GM12801 (cell line): Measurements from ENCODE around the gene ALPK3.

ENCODE experiments used
- TF ChIP-seq, protein P1 (sequence below): IDR thresholded peaks from one replicate; pipeline ENCODE4 v1.5.1; 2011; ENCODE audit warnings: control low read depth; ENCODE audit not compliant: insufficient read length; ENCODE audit errors: extremely low read depth

Gene ALPK3

GRCh38 chr15:84913360-84913723, 96.2 kb downstream of the ALPK3 start:
- TF ChIP-seq, protein P1, sequence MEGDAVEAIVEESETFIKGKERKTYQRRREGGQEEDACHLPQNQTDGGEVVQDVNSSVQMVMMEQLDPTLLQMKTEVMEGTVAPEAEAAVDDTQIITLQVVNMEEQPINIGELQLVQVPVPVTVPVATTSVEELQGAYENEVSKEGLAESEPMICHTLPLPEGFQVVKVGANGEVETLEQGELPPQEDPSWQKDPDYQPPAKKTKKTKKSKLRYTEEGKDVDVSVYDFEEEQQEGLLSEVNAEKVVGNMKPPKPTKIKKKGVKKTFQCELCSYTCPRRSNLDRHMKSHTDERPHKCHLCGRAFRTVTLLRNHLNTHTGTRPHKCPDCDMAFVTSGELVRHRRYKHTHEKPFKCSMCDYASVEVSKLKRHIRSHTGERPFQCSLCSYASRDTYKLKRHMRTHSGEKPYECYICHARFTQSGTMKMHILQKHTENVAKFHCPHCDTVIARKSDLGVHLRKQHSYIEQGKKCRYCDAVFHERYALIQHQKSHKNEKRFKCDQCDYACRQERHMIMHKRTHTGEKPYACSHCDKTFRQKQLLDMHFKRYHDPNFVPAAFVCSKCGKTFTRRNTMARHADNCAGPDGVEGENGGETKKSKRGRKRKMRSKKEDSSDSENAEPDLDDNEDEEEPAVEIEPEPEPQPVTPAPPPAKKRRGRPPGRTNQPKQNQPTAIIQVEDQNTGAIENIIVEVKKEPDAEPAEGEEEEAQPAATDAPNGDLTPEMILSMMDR: no peak

GRCh38 chr15:84914351-84914750, 97.2 kb downstream of the ALPK3 start:
- TF ChIP-seq, protein P1: no peak

DNA sequence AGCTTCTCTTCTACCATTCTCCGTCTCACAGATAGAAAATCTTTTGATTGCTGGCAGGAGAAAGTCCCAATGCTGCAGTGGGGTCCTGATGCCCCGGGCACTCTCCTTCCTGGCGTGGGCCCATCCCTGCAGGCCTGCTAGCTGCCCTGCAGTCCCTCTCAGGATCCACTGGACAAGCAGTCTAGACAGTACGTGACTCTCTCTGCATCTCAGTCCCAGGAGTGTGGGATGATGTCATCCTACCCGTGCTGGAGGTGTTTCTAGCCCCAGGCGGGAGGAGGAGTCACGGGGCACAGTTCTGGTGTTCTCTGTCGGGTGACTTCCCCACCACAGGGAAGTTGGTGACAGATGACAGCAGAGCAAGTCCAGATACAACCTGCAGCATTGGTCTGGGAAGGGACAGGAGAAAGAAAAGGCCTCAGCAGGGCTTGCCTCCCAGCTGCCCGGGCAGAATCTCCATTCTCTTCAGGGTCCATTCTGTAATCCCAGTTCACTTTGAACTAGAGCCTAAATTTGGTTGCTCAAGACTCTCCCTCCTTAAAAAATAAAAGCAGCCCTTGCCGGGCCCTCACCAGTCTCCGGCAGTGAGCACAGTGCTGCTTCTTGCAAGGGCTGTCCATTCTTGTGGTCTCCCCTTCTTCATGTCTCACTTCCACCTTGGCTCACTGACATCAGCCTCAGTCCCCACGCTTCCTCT, 97.9 kb downstream of the ALPK3 start:
- TF ChIP-seq, protein P1: no peak

- TF ChIP-seq, protein P1: no peak
Measured at GRCh38 chr15:84915606-84915958, 98.4 kb downstream of the ALPK3 start.

DNA sequence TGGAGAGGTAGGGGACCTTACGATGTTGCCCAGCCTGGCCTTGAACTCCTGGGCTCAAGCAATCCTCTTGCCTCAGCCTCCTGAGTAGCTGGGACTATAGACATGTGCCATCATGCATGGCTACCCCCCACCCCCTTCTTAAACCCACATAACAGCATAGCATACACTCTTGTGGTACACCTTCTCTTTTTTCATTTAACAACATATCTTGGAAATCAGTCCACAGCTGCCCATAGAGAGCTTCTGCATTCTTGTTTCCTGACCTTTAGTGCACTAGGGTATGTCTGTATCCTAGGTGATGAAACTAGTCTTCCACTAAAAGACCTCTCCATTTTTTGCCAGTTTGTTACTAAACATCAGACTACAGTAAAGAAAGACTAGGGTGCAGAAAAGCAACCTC, 100.3 kb downstream of the ALPK3 start:
- TF ChIP-seq, protein P1: no peak

DNA sequence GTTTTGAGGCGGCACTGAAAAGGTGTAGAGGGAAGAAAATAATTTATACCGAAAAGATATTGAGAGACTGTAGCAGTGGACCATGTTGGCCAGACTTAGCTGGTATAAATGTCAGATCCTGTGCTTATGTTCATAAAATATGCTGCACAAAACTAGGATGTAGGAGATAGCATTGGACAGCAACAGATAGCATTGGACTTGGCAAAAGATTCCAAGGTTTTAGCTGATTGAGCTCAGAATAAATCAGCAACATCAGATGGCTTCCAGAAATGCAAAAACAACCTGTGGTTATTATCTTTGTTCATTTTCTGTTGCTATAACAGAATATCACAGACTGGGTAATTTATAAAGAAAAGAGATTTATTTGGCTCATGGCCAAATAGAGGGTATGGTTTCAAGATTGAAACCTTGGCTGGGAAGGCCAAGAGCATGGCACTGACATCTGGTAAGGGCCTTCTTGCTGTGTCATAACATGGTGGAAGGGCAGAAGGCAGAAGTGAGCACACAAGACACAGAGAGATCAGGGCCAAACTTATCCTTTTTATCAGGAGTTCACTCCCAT, 102.0 kb downstream of the ALPK3 start:
- TF ChIP-seq, protein P1: no peak

DNA sequence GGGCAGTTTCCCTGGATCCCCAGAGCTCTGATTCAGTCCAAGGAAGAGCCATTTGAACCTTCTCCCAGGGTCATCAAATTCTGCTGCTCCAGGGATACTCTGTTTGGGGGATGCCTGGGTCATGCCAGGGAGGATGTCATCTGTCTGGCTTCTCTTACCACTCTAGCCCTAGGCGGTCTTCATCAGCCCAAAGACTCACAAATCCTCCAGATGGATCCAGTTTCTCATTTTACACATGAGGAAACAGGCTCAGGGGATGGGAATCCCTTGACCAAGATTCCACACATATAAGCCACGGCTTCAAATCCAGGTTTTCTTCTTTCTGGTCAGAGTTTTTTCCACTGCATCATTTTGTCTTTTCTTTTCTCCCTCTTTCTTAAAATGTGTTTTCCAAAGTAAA, 104.0 kb downstream of the ALPK3 start:
- TF ChIP-seq, protein P1: no peak
